Stimulated activated naive CD8-positive, alpha-beta T cell treated with anti-CD3 and anti-CD28 coated beads, Interleukin-15, Interleukin-2, amounts not matched to agents 100 ng/mL and 50 ng/mL, for 24 hours (primary cell): Measurements from ENCODE around the gene DLK1.

Experiments used
- H3K27ac Mint-ChIP-seq: one replicate; pipeline ENCODE4 v1.8.0; 2021; ENCODE audit warnings: mild to moderate bottlenecking, mixed read lengths
- H3K27me3 Mint-ChIP-seq: one replicate; pipeline ENCODE4 v1.8.0; 2021; ENCODE audit warnings: mixed read lengths
- H3K36me3 Mint-ChIP-seq: one replicate; pipeline ENCODE4 v1.8.0; 2021; ENCODE audit warnings: low read depth, mixed read lengths
- H3K4me1 Mint-ChIP-seq: one replicate; pipeline ENCODE4 v1.8.0; 2021; ENCODE audit warnings: low read depth, mixed read lengths
- H3K4me3 Mint-ChIP-seq: one replicate; pipeline ENCODE4 v1.8.0; 2021; ENCODE audit warnings: mild to moderate bottlenecking, mixed read lengths
- H3K9me3 Mint-ChIP-seq: one replicate; pipeline ENCODE4 v1.8.0; 2021; ENCODE audit warnings: mixed read lengths

DLK1 gene

GRCh38 chr14:100767003-100767787 is 40.5 kb downstream of the DLK1 start:
- no peak overlapping the region for H3K4me3 Mint-ChIP-seq
- H3K27ac Mint-ChIP-seq: no peak overlapping the region
- peaks cover 3% of the 10 kb centered on the region for H3K27me3 Mint-ChIP-seq
- H3K9me3 Mint-ChIP-seq: no peaks in the 10 kb centered on the region
- H3K4me1 Mint-ChIP-seq: no peaks in the 10 kb centered on the region
- H3K36me3 Mint-ChIP-seq: no peaks in the 10 kb centered on the region

GRCh38 chr14:100767788-100768536 is 41.3 kb downstream of the DLK1 start:
- H3K9me3 Mint-ChIP-seq: no peaks in the 10 kb centered on the region
- peaks cover 3% of the 10 kb centered on the region for H3K27me3 Mint-ChIP-seq
- no peaks in the 10 kb centered on the region for H3K36me3 Mint-ChIP-seq
- H3K4me1 Mint-ChIP-seq: no peaks in the 10 kb centered on the region
- H3K27ac Mint-ChIP-seq: no peak overlapping the region
- no peak overlapping the region for H3K4me3 Mint-ChIP-seq

- Mint-ChIP-seq H3K36me3 (no peaks in the 10 kb centered on the region), H3K27ac (no peak overlapping the region), H3K4me1 (no peaks in the 10 kb centered on the region), H3K4me3 (no peak overlapping the region), H3K27me3 (peaks cover 3% of the 10 kb centered on the region), H3K9me3 (no peaks in the 10 kb centered on the region)
Observed at GRCh38 chr14:100769035-100769939, 42.6 kb downstream of the DLK1 start.

GRCh38 chr14:100770046-100770445 is 43.4 kb downstream of the DLK1 start:
- H3K4me1 Mint-ChIP-seq: no peaks in the 10 kb centered on the region
- H3K9me3 Mint-ChIP-seq: no peaks in the 10 kb centered on the region
- H3K27me3 Mint-ChIP-seq: peaks cover 3% of the 10 kb centered on the region
- no peak overlapping the region for H3K27ac Mint-ChIP-seq
- no peaks in the 10 kb centered on the region for H3K36me3 Mint-ChIP-seq
- H3K4me3 Mint-ChIP-seq: no peak overlapping the region

- Mint-ChIP-seq H3K27me3 (peaks cover 3% of the 10 kb centered on the region), H3K4me3 (no peak overlapping the region), H3K27ac (peak overlapping the region; percentile 4), H3K9me3 (no peaks in the 10 kb centered on the region), H3K4me1 (no peaks in the 10 kb centered on the region), H3K36me3 (no peaks in the 10 kb centered on the region)
Observed at GRCh38 chr14:100770605-100771120, 44.0 kb downstream of the DLK1 start.

GRCh38 chr14:100771121-100771800 is 44.6 kb downstream of the DLK1 start:
- no peak overlapping the region for H3K4me3 Mint-ChIP-seq
- H3K27ac Mint-ChIP-seq: no peak overlapping the region
- H3K27me3 Mint-ChIP-seq: peaks cover 3% of the 10 kb centered on the region
- H3K36me3 Mint-ChIP-seq: no peaks in the 10 kb centered on the region
- H3K9me3 Mint-ChIP-seq: no peaks in the 10 kb centered on the region
- no peaks in the 10 kb centered on the region for H3K4me1 Mint-ChIP-seq

GRCh38 chr14:100772607-100773165 is 46.0 kb downstream of the DLK1 start:
- Mint-ChIP-seq H3K9me3 (no peaks in the 10 kb centered on the region), H3K4me3 (no peak overlapping the region), H3K27me3 (no peaks in the 10 kb centered on the region), H3K27ac (no peak overlapping the region), H3K36me3 (no peaks in the 10 kb centered on the region), H3K4me1 (no peaks in the 10 kb centered on the region)

GRCh38 chr14:100773331-100774163 is 46.9 kb downstream of the DLK1 start:
- no peaks in the 10 kb centered on the region for H3K36me3 Mint-ChIP-seq
- no peaks in the 10 kb centered on the region for H3K4me1 Mint-ChIP-seq
- no peak overlapping the region for H3K27ac Mint-ChIP-seq
- no peak overlapping the region for H3K4me3 Mint-ChIP-seq
- no peaks in the 10 kb centered on the region for H3K27me3 Mint-ChIP-seq
- H3K9me3 Mint-ChIP-seq: no peaks in the 10 kb centered on the region

GRCh38 chr14:100774164-100774537 is 47.5 kb downstream of the DLK1 start:
- H3K27me3 Mint-ChIP-seq: no peaks in the 10 kb centered on the region
- no peak overlapping the region for H3K27ac Mint-ChIP-seq
- H3K36me3 Mint-ChIP-seq: no peaks in the 10 kb centered on the region
- H3K9me3 Mint-ChIP-seq: no peaks in the 10 kb centered on the region
- no peaks in the 10 kb centered on the region for H3K4me1 Mint-ChIP-seq
- H3K4me3 Mint-ChIP-seq: no peak overlapping the region

GRCh38 chr14:100775351-100775830 is 48.7 kb downstream of the DLK1 start:
- Mint-ChIP-seq H3K36me3 (no peaks in the 10 kb centered on the region), H3K4me3 (no peak overlapping the region), H3K27ac (no peak overlapping the region), H3K9me3 (no peaks in the 10 kb centered on the region), H3K4me1 (no peaks in the 10 kb centered on the region), H3K27me3 (no peaks in the 10 kb centered on the region)

- Mint-ChIP-seq H3K36me3 (no peaks in the 10 kb centered on the region), H3K27me3 (no peaks in the 10 kb centered on the region), H3K4me1 (no peaks in the 10 kb centered on the region), H3K27ac (no peak overlapping the region), H3K4me3 (no peak overlapping the region), H3K9me3 (no peaks in the 10 kb centered on the region)
Observed at GRCh38 chr14:100775831-100776591, 49.3 kb downstream of the DLK1 start.

- no peak overlapping the region for H3K27ac Mint-ChIP-seq
- H3K4me3 Mint-ChIP-seq: no peak overlapping the region
- no peaks in the 10 kb centered on the region for H3K36me3 Mint-ChIP-seq
- no peaks in the 10 kb centered on the region for H3K4me1 Mint-ChIP-seq
- H3K9me3 Mint-ChIP-seq: no peaks in the 10 kb centered on the region
- H3K27me3 Mint-ChIP-seq: no peaks in the 10 kb centered on the region
Observed at GRCh38 chr14:100776681-100777365, 50.1 kb downstream of the DLK1 start.
